ENCODE data around the gene CSRP2. TPM values are rescaled to one million over a fixed set of nuclear protein-coding genes. Genes with fewer than 3 reads are reported as not detected.

Gene CSRP2
- polyA plus RNA-seq, 1 donor from 2014 or later: 67.2 TPM

- H3K4me3 ChIP-seq (ENCODE audit: low read length): no peak overlapping the region
- no peak overlapping the region for H3K9ac ChIP-seq (ENCODE audit: low read length)
- H3K9me2 ChIP-seq (ENCODE audit: insufficient read depth, low read length): no peaks in the 10 kb centered on the region
- no peak overlapping the region for H2AFZ ChIP-seq (ENCODE audit: low read depth, low read length)
- no peak overlapping the region for H3K4me2 ChIP-seq (ENCODE audit: low read length)
- H3F3A ChIP-seq (ENCODE audit: insufficient read depth, low read length, poor library complexity, severe bottlenecking): no peaks in the 10 kb centered on the region
- no peaks in the 10 kb centered on the region for H3K9me3 ChIP-seq (ENCODE audit: low read length)
- H3K27me3 ChIP-seq (ENCODE audit: insufficient read depth, low read depth, low read length): no peaks in the 10 kb centered on the region
- no peak overlapping the region for H3K27ac ChIP-seq (ENCODE audit: low read length)
- no peaks in the 10 kb centered on the region for H4K20me1 ChIP-seq (ENCODE audit: insufficient read depth)
- peaks cover 1% of the 10 kb centered on the region for H3K79me2 ChIP-seq (replicated peaks; ENCODE audit: insufficient read depth, low read length)
- TF ChIP-seq SMC3 (conservative IDR thresholded peaks at IDR 0.05; ENCODE audit: poor library complexity): no peak
- TF ChIP-seq POLR2AphosphoS5 (IDR thresholded peaks at IDR 0.05): no peak
- no peak for TF ChIP-seq TAF1 (IDR thresholded peaks at IDR 0.05; ENCODE audit: low read depth)
- H3K36me3 ChIP-seq (ENCODE audit: insufficient read depth, low read length): no peaks in the 10 kb centered on the region
Measured at GRCh38 chr12:76863837-76864236, 15.0 kb downstream of the CSRP2 start.

- Histone ChIP-seq H3K27me3 (ENCODE audit: insufficient read depth, low read depth, low read length) (no peaks in the 10 kb centered on the region), H4K20me1 (ENCODE audit: insufficient read depth) (no peaks in the 10 kb centered on the region), H3K27ac (ENCODE audit: low read length) (no peak overlapping the region), H3K4me2 (ENCODE audit: low read length) (no peak overlapping the region), H3K36me3 (ENCODE audit: insufficient read depth, low read length) (no peaks in the 10 kb centered on the region), H3K9me2 (ENCODE audit: insufficient read depth, low read length) (no peaks in the 10 kb centered on the region), H3K79me2 (replicated peaks; ENCODE audit: insufficient read depth, low read length) (no peaks in the 10 kb centered on the region), H3K4me3 (ENCODE audit: low read length) (no peak overlapping the region), H3K9me3 (ENCODE audit: low read length) (no peaks in the 10 kb centered on the region), H3K9ac (ENCODE audit: low read length) (no peak overlapping the region), H2AFZ (ENCODE audit: low read depth, low read length) (no peak overlapping the region), H3F3A (ENCODE audit: insufficient read depth, low read length, poor library complexity, severe bottlenecking) (no peaks in the 10 kb centered on the region)
- TF ChIP-seq MXI1 (conservative IDR thresholded peaks at IDR 0.05; ENCODE audit: poor library complexity, severe bottlenecking) (no peak), SMC3 (conservative IDR thresholded peaks at IDR 0.05; ENCODE audit: poor library complexity) (no peak), POLR2AphosphoS5 (IDR thresholded peaks at IDR 0.05) (no peak), CTCF (IDR thresholded peaks at IDR 0.05; ENCODE audit: poor library complexity, severe bottlenecking) (no peak), EZH2 (IDR thresholded peaks at IDR 0.05; ENCODE audit: borderline replicate concordance, insufficient read depth, low read length, poor library complexity, severe bottlenecking) (no peak), TAF1 (IDR thresholded peaks at IDR 0.05; ENCODE audit: low read depth) (no peak), RAD21 (conservative IDR thresholded peaks at IDR 0.05) (no peak), EP300 (conservative IDR thresholded peaks at IDR 0.05; ENCODE audit: poor library complexity, severe bottlenecking) (no peak)
- TF ChIP-seq, protein P1, sequence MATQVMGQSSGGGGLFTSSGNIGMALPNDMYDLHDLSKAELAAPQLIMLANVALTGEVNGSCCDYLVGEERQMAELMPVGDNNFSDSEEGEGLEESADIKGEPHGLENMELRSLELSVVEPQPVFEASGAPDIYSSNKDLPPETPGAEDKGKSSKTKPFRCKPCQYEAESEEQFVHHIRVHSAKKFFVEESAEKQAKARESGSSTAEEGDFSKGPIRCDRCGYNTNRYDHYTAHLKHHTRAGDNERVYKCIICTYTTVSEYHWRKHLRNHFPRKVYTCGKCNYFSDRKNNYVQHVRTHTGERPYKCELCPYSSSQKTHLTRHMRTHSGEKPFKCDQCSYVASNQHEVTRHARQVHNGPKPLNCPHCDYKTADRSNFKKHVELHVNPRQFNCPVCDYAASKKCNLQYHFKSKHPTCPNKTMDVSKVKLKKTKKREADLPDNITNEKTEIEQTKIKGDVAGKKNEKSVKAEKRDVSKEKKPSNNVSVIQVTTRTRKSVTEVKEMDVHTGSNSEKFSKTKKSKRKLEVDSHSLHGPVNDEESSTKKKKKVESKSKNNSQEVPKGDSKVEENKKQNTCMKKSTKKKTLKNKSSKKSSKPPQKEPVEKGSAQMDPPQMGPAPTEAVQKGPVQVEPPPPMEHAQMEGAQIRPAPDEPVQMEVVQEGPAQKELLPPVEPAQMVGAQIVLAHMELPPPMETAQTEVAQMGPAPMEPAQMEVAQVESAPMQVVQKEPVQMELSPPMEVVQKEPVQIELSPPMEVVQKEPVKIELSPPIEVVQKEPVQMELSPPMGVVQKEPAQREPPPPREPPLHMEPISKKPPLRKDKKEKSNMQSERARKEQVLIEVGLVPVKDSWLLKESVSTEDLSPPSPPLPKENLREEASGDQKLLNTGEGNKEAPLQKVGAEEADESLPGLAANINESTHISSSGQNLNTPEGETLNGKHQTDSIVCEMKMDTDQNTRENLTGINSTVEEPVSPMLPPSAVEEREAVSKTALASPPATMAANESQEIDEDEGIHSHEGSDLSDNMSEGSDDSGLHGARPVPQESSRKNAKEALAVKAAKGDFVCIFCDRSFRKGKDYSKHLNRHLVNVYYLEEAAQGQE (IDR thresholded peaks at IDR 0.05; ENCODE audit: borderline replicate concordance): no peak
Measured at GRCh38 chr12:76863005-76863670, 15.7 kb downstream of the CSRP2 start.
